OCI-LY1 (cell line): ENCODE results near the gene CD19.

Experiments
- H2AFZ ChIP-seq: fragments of 200-600 bp; sonication (generic), shearing (Covaris generic); 2 replicates; pipeline ENCODE4 v1.6.0; 2014; ENCODE audit warnings: antibody characterized with exemption, mild to moderate bottlenecking, low read length
- H3F3A ChIP-seq: fragments of 200-600 bp; sonication (generic), shearing (Covaris generic); 2 replicates; pipeline ENCODE4 v1.6.0; 2014; ENCODE audit warnings: mild to moderate bottlenecking, antibody characterized with exemption, low read length, moderate library complexity; ENCODE audit not compliant: insufficient read depth
- H3K27ac ChIP-seq: fragments of 200-600 bp; sonication (generic); 2 replicates; pipeline ENCODE4 v1.5.1; 2014; ENCODE audit warnings: low read length, mixed run types, mild to moderate bottlenecking, low read depth; ENCODE audit not compliant: poor library complexity, severe bottlenecking
- H3K27me3 ChIP-seq: fragments of 200-600 bp; sonication (generic); 2 replicates; pipeline ENCODE4 v1.6.0; 2014; ENCODE audit warnings: antibody characterized with exemption, mild to moderate bottlenecking, low read length, moderate library complexity; ENCODE audit not compliant: insufficient read depth
- H3K36me3 ChIP-seq: fragments of 200-600 bp; sonication (generic); 2 replicates; pipeline ENCODE4 v1.6.1; 2014; ENCODE audit warnings: mild to moderate bottlenecking, antibody characterized with exemption, low read length, moderate library complexity, mixed read lengths; ENCODE audit not compliant: insufficient read depth
- H3K4me1 ChIP-seq: fragments of 200-600 bp; sonication (generic); 2 replicates; pipeline ENCODE4 v1.5.1; 2014; ENCODE audit warnings: mild to moderate bottlenecking, low read length, moderate library complexity; ENCODE audit not compliant: insufficient read depth, severe bottlenecking
- H3K4me2 ChIP-seq: fragments of 200-600 bp; sonication (generic), shearing (Covaris generic); 2 replicates; pipeline ENCODE4 v1.6.1; 2014; ENCODE audit warnings: low read length
- H3K4me3 ChIP-seq: fragments of 200-600 bp; sonication (generic); 2 replicates; pipeline ENCODE4 v1.5.1; 2014; ENCODE audit warnings: low read length, low read depth, mild to moderate bottlenecking, mixed read lengths; ENCODE audit not compliant: poor library complexity, severe bottlenecking
- H3K79me2 ChIP-seq: fragments of 200-600 bp; shearing (Covaris generic); 2 replicates; pipeline ENCODE4 v1.6.1; 2016; ENCODE audit warnings: mixed run types, low read length, mixed read lengths; ENCODE audit not compliant: insufficient read depth
- H3K9ac ChIP-seq: fragments of 200-600 bp; sonication (generic), shearing (Covaris generic); 2 replicates; pipeline ENCODE4 v1.6.1; 2014; ENCODE audit warnings: mild to moderate bottlenecking, low read length, mixed read lengths
- H3K9me2 ChIP-seq: fragments of 200-600 bp; sonication (generic), shearing (Covaris generic); 2 replicates; pipeline ENCODE4 v1.6.1; 2014; ENCODE audit warnings: low read depth, mild to moderate bottlenecking, low read length, mixed read lengths
- H3K9me3 ChIP-seq: fragments of 200-600 bp; shearing (Covaris generic); 2 replicates; pipeline ENCODE4 v1.6.1; 2014; ENCODE audit warnings: low read length, mixed read lengths
- H4K20me1 ChIP-seq: fragments of 200-600 bp; sonication (generic), shearing (Covaris generic); 2 replicates; pipeline ENCODE4 v1.6.0; 2016; ENCODE audit warnings: mild to moderate bottlenecking, low read length; ENCODE audit not compliant: insufficient read depth
- EZH2 ChIP-seq: fragments of 200-600 bp; sonication (generic), shearing (Covaris generic); IDR thresholded peaks from 2 replicates; pipeline ENCODE4 v1.8.0; 2017; ENCODE audit warnings: borderline replicate concordance, mixed run types, mild to moderate bottlenecking, antibody characterized with exemption, low read length, moderate library complexity, mixed read lengths
- TF ChIP-seq, protein P1 (sequence below): fragments of 200-600 bp; sonication (generic), shearing (Covaris generic); IDR thresholded peaks from 2 replicates; pipeline ENCODE4 v1.5.1; 2017; ENCODE audit warnings: mild to moderate bottlenecking, antibody characterized with exemption, low read length, moderate library complexity, mixed read lengths

Gene CD19

DNA sequence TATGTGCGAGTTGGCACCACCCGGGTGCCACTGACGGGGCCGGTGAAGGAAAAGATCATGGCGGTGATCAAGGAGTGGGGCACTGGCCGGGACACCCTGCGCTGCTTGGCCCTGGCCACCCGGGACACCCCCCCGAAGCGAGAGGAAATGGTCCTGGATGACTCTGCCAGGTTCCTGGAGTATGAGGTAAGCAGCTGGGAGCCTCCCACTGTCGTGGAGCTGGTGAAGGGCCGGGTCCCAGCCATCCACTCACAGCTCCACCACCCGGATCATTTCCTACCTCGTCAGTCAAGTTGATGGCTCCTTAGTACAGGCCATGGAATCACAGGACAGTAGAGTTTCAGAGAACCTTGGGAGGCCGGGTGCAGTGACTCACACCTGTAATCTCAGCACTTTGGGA is 33.5 kb upstream of the CD19 start:
- no peaks in the 10 kb centered on the region for H4K20me1 ChIP-seq
- H3K9ac ChIP-seq, result no peak overlapping the region
- H3K4me3 ChIP-seq, result no peak overlapping the region
- H3K4me2 ChIP-seq, result no peak overlapping the region
- H3K36me3 ChIP-seq, result 0 out of 2 replicates have a peak, but pooled peaks cover 5% of the 10 kb centered on the region
- H3K27me3 ChIP-seq, result no peaks in the 10 kb centered on the region
- no peaks in the 10 kb centered on the region for H3K79me2 ChIP-seq
- H3F3A ChIP-seq, result no peaks in the 10 kb centered on the region
- no peak overlapping the region for H3K27ac ChIP-seq
- H3K9me3 ChIP-seq, result no peaks in the 10 kb centered on the region
- H2AFZ ChIP-seq, result no peak overlapping the region
- H3K9me2 ChIP-seq, result no peaks in the 10 kb centered on the region
- no peaks in the 10 kb centered on the region for H3K4me1 ChIP-seq
- TF ChIP-seq, protein P1, sequence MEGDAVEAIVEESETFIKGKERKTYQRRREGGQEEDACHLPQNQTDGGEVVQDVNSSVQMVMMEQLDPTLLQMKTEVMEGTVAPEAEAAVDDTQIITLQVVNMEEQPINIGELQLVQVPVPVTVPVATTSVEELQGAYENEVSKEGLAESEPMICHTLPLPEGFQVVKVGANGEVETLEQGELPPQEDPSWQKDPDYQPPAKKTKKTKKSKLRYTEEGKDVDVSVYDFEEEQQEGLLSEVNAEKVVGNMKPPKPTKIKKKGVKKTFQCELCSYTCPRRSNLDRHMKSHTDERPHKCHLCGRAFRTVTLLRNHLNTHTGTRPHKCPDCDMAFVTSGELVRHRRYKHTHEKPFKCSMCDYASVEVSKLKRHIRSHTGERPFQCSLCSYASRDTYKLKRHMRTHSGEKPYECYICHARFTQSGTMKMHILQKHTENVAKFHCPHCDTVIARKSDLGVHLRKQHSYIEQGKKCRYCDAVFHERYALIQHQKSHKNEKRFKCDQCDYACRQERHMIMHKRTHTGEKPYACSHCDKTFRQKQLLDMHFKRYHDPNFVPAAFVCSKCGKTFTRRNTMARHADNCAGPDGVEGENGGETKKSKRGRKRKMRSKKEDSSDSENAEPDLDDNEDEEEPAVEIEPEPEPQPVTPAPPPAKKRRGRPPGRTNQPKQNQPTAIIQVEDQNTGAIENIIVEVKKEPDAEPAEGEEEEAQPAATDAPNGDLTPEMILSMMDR, result no peak
- TF ChIP-seq EZH2, result no peak

DNA sequence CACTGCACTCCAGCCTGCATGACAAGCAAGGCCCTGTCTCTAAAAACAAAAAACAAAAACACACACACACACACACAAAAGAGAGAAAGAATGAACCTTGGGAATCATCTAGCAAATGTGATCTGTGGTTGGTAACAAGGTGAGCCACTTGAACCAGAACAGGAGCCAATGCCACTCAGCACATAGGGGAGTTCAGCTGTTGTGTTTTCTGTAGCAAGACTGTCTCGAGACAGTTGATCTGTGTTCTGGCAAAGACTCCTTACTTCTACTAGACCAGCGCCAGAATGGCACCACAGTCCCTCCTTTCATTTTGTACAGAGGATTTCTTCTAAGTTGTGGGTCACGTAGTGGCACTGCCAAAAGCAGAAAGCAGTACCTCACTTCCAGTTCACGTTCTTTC is 32.8 kb upstream of the CD19 start:
- Histone ChIP-seq H3K36me3 (0 out of 2 replicates have a peak, but pooled peaks cover 5% of the 10 kb centered on the region), H4K20me1 (no peaks in the 10 kb centered on the region), H3K4me2 (no peak overlapping the region), H3K9me3 (no peaks in the 10 kb centered on the region), H3K9me2 (no peaks in the 10 kb centered on the region), H3K4me3 (no peak overlapping the region), H3K27me3 (no peaks in the 10 kb centered on the region), H3K9ac (no peak overlapping the region), H3F3A (no peaks in the 10 kb centered on the region), H3K27ac (no peak overlapping the region), H3K4me1 (no peaks in the 10 kb centered on the region), H2AFZ (no peak overlapping the region), H3K79me2 (no peaks in the 10 kb centered on the region)
- TF ChIP-seq, protein P1, result no peak
- TF ChIP-seq EZH2, result no peak

DNA sequence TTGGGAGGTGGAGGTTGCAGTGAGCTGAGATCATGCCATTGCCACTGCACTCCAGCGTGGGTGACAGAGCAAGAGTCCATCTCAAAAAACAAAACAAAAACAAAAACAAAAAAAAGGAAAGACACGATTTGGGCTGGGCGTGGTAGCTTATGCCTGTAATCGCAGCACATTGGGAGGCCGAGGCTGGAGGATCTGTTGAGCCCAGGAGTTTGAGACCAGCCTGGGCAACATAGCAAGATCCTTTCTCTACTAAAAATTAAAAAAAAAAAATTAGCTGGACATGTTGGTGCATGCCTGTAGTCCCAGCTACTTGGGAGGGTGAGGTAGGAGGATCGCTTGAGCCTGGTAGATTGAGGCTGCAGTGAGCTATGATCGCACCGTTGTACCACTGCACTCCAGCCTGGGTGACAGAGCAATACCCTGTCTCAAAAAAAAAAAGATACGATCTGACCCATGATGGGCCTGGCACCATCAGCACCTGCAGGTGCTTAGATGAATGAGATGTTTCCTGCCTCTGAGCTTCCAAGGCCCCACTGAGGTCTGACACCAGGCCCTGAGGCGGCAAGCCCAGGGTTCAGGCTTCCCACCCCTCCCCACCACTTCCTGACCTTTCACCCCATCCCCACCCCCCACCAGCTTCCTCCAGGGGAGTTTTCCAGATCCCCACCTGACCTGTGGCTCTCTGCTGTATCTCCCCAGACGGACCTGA is 31.7 kb upstream of the CD19 start:
- Histone ChIP-seq H3K79me2 (no peaks in the 10 kb centered on the region), H3F3A (no peaks in the 10 kb centered on the region), H3K9me2 (no peaks in the 10 kb centered on the region), H3K27ac (no peak overlapping the region), H3K27me3 (no peaks in the 10 kb centered on the region), H3K36me3 (peaks cover 10% of the 10 kb centered on the region; the same call in 1 of the 2 replicates), H3K9me3 (no peaks in the 10 kb centered on the region), H3K4me1 (no peaks in the 10 kb centered on the region), H3K9ac (no peak overlapping the region), H3K4me3 (no peak overlapping the region), H3K4me2 (no peak overlapping the region), H4K20me1 (no peaks in the 10 kb centered on the region), H2AFZ (no peak overlapping the region)
- TF ChIP-seq, protein P1, result no peak
- no peak for TF ChIP-seq EZH2
